GM21367 (cell line): Measurements from ENCODE around the gene UMPS.

ENCODE experiments used
- ATAC-seq: cut with Tn5 transposase; IDR thresholded peaks from one replicate; pipeline ENCODE4 v1.9.1; 2021; ENCODE audit not compliant: unreplicated experiment

UMPS gene

GRCh38 chr3:124730129-124730940 is at the start of gene UMPS:
UMPS (plus strand) TSS chr3:124730452; CDS start chr3:124730472, 20 bp downstream.
- ATAC-seq: peak; percentile 90

- ATAC-seq: no peak
Measured at GRCh38 chr3:124680521-124680920, 49.7 kb upstream of the UMPS start.

GRCh38 chr3:124682263-124682662 is 48.0 kb upstream of the UMPS start:
- ATAC-seq: no peak

GRCh38 chr3:124684459-124684858 is 45.8 kb upstream of the UMPS start:
- ATAC-seq: no peak

- ATAC-seq: no peak
Measured at GRCh38 chr3:124685067-124685466, 45.2 kb upstream of the UMPS start.

GRCh38 chr3:124685481-124685880 is 44.8 kb upstream of the UMPS start:
- ATAC-seq: no peak

- no peak for ATAC-seq
Measured at GRCh38 chr3:124686028-124686670, 44.1 kb upstream of the UMPS start.

GRCh38 chr3:124688581-124689454 is 41.4 kb upstream of the UMPS start:
- ATAC-seq: peak; percentile 60

- no peak for ATAC-seq
Measured at GRCh38 chr3:124691599-124691998, 38.7 kb upstream of the UMPS start.

GRCh38 chr3:124694486-124694885 is 35.8 kb upstream of the UMPS start:
- no peak for ATAC-seq

- ATAC-seq: no peak
Measured at GRCh38 chr3:124695369-124695768, 34.9 kb upstream of the UMPS start.

- ATAC-seq: no peak
Measured at GRCh38 chr3:124696006-124696405, 34.2 kb upstream of the UMPS start.

GRCh38 chr3:124697302-124697701 is 33.0 kb upstream of the UMPS start:
- ATAC-seq: no peak

- no peak for ATAC-seq
Measured at GRCh38 chr3:124698030-124698770, 32.1 kb upstream of the UMPS start.

- ATAC-seq: no peak
Measured at GRCh38 chr3:124699051-124699450, 31.2 kb upstream of the UMPS start.

GRCh38 chr3:124699686-124700396 is 30.4 kb upstream of the UMPS start:
- no peak for ATAC-seq

- ATAC-seq: no peak
Measured at GRCh38 chr3:124700880-124701684, 29.2 kb upstream of the UMPS start.

- no peak for ATAC-seq
Measured at GRCh38 chr3:124701687-124702086, 28.6 kb upstream of the UMPS start.

- no peak for ATAC-seq
Measured at GRCh38 chr3:124702950-124703349, 27.3 kb upstream of the UMPS start.
